ENCODE data around the gene IFITM2.

- TF ChIP-seq POLR2A (IDR thresholded peaks at IDR 0.05) (no peak), CTCF (IDR thresholded peaks at IDR 0.05 in 8 of 11, conservative IDR thresholded peaks at IDR 0.05 in 3 of 11) (no peak)
Measured at GRCh38 chr11:332651-333480, 25.2 kb downstream of the IFITM2 start.

Data from spleen (tissue), 7 donors.